GM12874 (cell line): ENCODE data around the gene TIMM17A.

ENCODE experiments used
- CTCF ChIP-seq: IDR thresholded peaks from 2 replicates; pipeline ENCODE4 v1.5.1; 2011; ENCODE audit warnings: low read depth, mild to moderate bottlenecking, control low read depth, low read length, moderate library complexity; ENCODE audit not compliant: insufficient read depth

Gene TIMM17A

DNA sequence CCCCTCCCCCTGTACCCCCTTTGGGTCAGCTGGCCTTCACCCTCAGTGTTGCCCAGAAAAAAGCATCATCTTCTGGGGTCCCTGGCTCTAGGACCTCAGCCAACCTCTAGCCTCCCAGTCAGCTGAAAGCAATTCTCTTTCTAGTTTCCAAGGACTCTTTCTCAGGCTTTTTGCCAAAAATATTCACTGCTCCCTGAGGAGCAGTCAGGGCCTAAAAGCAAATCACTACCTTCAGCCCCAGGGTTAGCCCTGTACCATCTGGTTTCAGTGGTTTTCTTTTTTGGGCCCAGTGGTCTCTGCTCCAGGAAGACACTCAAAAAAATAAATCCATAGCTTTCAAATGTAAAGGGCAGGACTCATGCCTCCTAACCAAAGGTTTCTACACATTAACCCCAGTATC is 5.8 kb upstream of the TIMM17A start:
- TF ChIP-seq CTCF, result no peak

DNA sequence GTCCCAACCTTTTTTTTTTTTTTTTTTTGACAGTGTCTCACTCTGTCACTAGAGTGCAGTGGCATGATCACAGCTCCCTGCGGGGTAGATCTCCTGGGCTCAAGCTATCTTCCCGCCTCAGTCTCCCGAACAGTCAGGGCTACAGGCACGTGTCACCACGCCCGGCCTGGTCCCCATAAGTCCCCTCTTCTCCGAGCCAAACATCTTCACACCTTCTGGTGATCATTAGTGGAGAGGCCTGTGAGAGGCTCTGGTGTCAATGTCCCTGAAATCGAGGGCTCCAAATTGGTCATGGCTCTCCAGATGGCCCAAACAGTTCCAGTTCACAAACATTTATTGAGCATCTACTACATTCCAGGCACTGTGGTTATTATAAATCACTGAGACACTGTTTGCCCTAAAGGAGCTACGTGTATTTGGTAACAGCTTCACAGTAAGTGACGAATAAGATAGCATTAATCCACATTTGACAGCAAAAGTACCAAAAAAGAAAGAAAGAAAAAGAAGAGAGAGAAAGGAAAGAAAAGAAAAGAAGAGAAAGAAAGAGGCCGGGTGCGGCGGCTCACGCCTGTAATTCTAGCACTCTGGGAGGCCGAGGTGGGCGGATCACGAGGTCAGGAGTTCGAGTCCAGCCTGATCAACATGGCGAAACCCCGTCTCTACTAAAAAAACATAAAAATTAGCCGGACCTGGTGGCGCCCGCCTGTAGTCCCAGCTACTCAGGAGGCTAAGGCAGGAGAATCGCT is 867 bp upstream of the TIMM17A start:
- TF ChIP-seq CTCF, result no peak

GRCh38 chr1:201955729-201956143 is 433 bp downstream of the TIMM17A start:
- no peak for TF ChIP-seq CTCF

- no peak for TF ChIP-seq CTCF
These were observed 3.0 kb downstream of the TIMM17A start for GRCh38 chr1:201958348-201958747.

DNA sequence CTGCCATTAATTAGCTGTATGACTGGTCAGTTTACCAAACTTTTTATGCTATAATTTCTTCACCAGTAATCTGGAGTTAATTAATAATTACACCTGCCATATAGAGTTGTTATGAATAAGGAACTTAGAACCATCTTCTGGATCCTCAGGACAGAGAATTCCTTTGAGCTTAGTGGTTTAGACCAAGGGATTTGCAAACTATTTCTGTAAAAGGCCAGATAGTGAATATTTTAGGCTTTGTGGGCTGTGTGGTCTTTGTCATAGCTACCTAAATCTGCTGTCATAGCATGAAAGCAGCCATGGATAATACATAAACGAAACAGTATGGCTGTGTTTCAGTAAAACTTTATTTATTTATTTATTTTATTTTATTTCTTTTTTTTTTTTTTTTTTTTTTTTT is 9.0 kb downstream of the TIMM17A start:
- TF ChIP-seq CTCF, result no peak

- TF ChIP-seq CTCF, result no peak
These were observed 10.9 kb downstream of the TIMM17A start for GRCh38 chr1:201966171-201966570.

DNA sequence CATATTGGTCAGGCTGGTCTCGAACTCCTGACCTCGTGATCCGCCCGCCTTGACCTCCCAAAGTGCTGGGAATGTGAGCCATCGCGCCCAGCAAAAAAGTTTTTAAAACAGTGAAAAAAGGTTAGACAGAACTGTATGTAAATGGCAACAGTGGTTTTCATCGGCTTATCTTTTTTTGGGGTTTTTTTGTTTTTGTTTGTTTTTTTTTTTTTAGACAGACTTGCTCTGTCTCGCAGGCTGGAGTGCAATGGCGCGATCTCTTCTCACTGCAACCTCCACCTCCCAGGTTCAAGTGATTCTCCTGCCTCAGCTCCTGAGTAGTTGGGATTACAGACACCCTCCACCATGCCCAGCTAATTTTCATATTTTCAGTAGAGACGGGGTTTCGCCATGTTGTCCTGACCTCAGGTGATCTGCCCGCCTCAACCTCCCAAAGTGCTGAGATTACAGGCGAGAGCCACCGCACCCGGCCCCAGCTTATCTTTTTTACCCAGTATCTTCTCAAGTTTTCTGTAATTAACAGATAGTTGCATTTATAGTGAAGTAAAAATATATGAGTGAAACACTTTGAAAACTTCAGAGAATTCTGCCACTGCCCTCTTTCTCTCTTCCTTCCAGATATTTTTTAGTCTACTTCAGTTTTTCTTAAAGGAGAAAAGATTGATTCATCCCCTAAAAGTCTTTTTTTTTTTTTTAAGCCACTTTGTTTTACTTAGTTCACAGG is 13.1 kb downstream of the TIMM17A start:
- no peak for TF ChIP-seq CTCF
